Measurements from ENCODE around the gene IFI35.

GRCh38 chr17:42980274-42980765, 26.3 kb upstream of the IFI35 start, which contains the start of gene RUNDC1:
- TF ChIP-seq EZH2 (IDR thresholded peaks at IDR 0.05; ENCODE audit: low read depth) = no peak
- TF ChIP-seq CTCF (conservative IDR thresholded peaks at IDR 0.05) = no peak

Measured in PC-9 (cell line).